Measurements from ENCODE around the gene PACSIN1. TPM values are rescaled to one million over a fixed set of nuclear protein-coding genes. Genes with fewer than 3 reads are reported as not detected.

Gene PACSIN1
- polyA plus RNA-seq, 2 donors: 0.01 to 0.04 TPM

GRCh38 chr6:34555007-34555322 is 89.1 kb downstream of the PACSIN1 start:
- Histone ChIP-seq H3K9me3 (ENCODE audit: control insufficient read depth in 2 of 2, insufficient read depth in 1 of 2, low read depth in 1 of 2, low read length in 1 of 2) (no peaks in the 10 kb centered on the region), H3K36me3 (ENCODE audit: control insufficient read depth in 2 of 2, insufficient read depth in 2 of 2, low read length in 1 of 2) (no peaks in the 10 kb centered on the region), H3K27ac (ENCODE audit: low read depth in 2 of 2, low read length in 1 of 2) (no peak overlapping the region), H3K27me3 (ENCODE audit: control insufficient read depth in 1 of 2, insufficient read depth in 2 of 2, low read length in 2 of 2) (no peaks in the 10 kb centered on the region), H3K4me3 (ENCODE audit: low read depth in 1 of 2, low read length in 2 of 2) (no peak overlapping the region), H3K4me1 (ENCODE audit: control insufficient read depth in 2 of 2, insufficient read depth in 2 of 2, low read length in 1 of 2) (peaks cover 0 to 2% of the 10 kb centered on the region in 2 donors)
- WGBS, 2 donors: 76 to 86% methylated on average over 11 of the region's 11 CpGs

GRCh38 chr6:34555328-34555727 is 89.5 kb downstream of the PACSIN1 start:
- H3K36me3 ChIP-seq (ENCODE audit: control insufficient read depth in 2 of 2, insufficient read depth in 2 of 2, low read length in 1 of 2): no peaks in the 10 kb centered on the region
- H3K4me1 ChIP-seq (ENCODE audit: control insufficient read depth in 2 of 2, insufficient read depth in 2 of 2, low read length in 1 of 2): peaks cover 0 to 2% of the 10 kb centered on the region in 2 donors
- no peaks in the 10 kb centered on the region for H3K27me3 ChIP-seq (ENCODE audit: control insufficient read depth in 1 of 2, insufficient read depth in 2 of 2, low read length in 2 of 2)
- no peak overlapping the region for H3K27ac ChIP-seq (ENCODE audit: low read depth in 2 of 2, low read length in 1 of 2)
- no peaks in the 10 kb centered on the region for H3K9me3 ChIP-seq (ENCODE audit: control insufficient read depth in 2 of 2, insufficient read depth in 1 of 2, low read depth in 1 of 2, low read length in 1 of 2)
- no peak overlapping the region for H3K4me3 ChIP-seq (ENCODE audit: low read depth in 1 of 2, low read length in 2 of 2)
- 80 to 81% methylated on average over 8 of the region's 8 CpGs for WGBS, 2 donors

GRCh38 chr6:34556031-34556471 is 90.2 kb downstream of the PACSIN1 start, which contains the start of gene SPDEF:
Gene SPDEF, minus strand, starts transcription at chr6:34556329. Its CDS starts 11,874 bp downstream, at chr6:34544455.
- no peaks in the 10 kb centered on the region for H3K27me3 ChIP-seq (ENCODE audit: control insufficient read depth in 1 of 2, insufficient read depth in 2 of 2, low read length in 2 of 2)
- H3K4me3 ChIP-seq (ENCODE audit: low read depth in 1 of 2, low read length in 2 of 2): no peak within 1 kb of the TSS
- 40 to 41% methylated on average over 6 of the region's 6 CpGs for WGBS, 2 donors
- H3K4me1 ChIP-seq (ENCODE audit: control insufficient read depth in 2 of 2, insufficient read depth in 2 of 2, low read length in 1 of 2): no peaks in the 10 kb centered on the region
- H3K9me3 ChIP-seq (ENCODE audit: control insufficient read depth in 2 of 2, insufficient read depth in 1 of 2, low read depth in 1 of 2, low read length in 1 of 2): no peaks in the 10 kb centered on the region
- H3K36me3 ChIP-seq (ENCODE audit: control insufficient read depth in 2 of 2, insufficient read depth in 2 of 2, low read length in 1 of 2): no peaks in the 10 kb centered on the region
- H3K27ac ChIP-seq (ENCODE audit: low read depth in 2 of 2, low read length in 1 of 2): no peak within 1 kb of the TSS

- H3K27ac ChIP-seq (ENCODE audit: low read depth in 2 of 2, low read length in 1 of 2): no peak overlapping the region
- H3K9me3 ChIP-seq (ENCODE audit: control insufficient read depth in 2 of 2, insufficient read depth in 1 of 2, low read depth in 1 of 2, low read length in 1 of 2): no peaks in the 10 kb centered on the region
- H3K27me3 ChIP-seq (ENCODE audit: control insufficient read depth in 1 of 2, insufficient read depth in 2 of 2, low read length in 2 of 2): no peaks in the 10 kb centered on the region
- no peaks in the 10 kb centered on the region for H3K36me3 ChIP-seq (ENCODE audit: control insufficient read depth in 2 of 2, insufficient read depth in 2 of 2, low read length in 1 of 2)
- H3K4me1 ChIP-seq (ENCODE audit: control insufficient read depth in 2 of 2, insufficient read depth in 2 of 2, low read length in 1 of 2): no peaks in the 10 kb centered on the region
- WGBS, 2 donors: 83 to 84% methylated on average over 9 of the region's 9 CpGs
- H3K4me3 ChIP-seq (ENCODE audit: low read depth in 1 of 2, low read length in 2 of 2): no peak overlapping the region
Observed at GRCh38 chr6:34556493-34556892, 90.6 kb downstream of the PACSIN1 start.

- Histone ChIP-seq H3K4me3 (ENCODE audit: low read depth in 1 of 2, low read length in 2 of 2) (no peak overlapping the region), H3K4me1 (ENCODE audit: control insufficient read depth in 2 of 2, insufficient read depth in 2 of 2, low read length in 1 of 2) (no peaks in the 10 kb centered on the region), H3K27ac (ENCODE audit: low read depth in 2 of 2, low read length in 1 of 2) (no peak overlapping the region), H3K36me3 (ENCODE audit: control insufficient read depth in 2 of 2, insufficient read depth in 2 of 2, low read length in 1 of 2) (no peaks in the 10 kb centered on the region), H3K9me3 (ENCODE audit: control insufficient read depth in 2 of 2, insufficient read depth in 1 of 2, low read depth in 1 of 2, low read length in 1 of 2) (no peaks in the 10 kb centered on the region), H3K27me3 (ENCODE audit: control insufficient read depth in 1 of 2, insufficient read depth in 2 of 2, low read length in 2 of 2) (no peaks in the 10 kb centered on the region)
- 82 to 83% methylated on average over 9 of the region's 9 CpGs for WGBS, 2 donors
Observed at GRCh38 chr6:34557228-34557627, 91.4 kb downstream of the PACSIN1 start.

GRCh38 chr6:34558172-34558714 is 92.4 kb downstream of the PACSIN1 start:
- Histone ChIP-seq H3K36me3 (ENCODE audit: control insufficient read depth in 2 of 2, insufficient read depth in 2 of 2, low read length in 1 of 2) (no peaks in the 10 kb centered on the region), H3K27me3 (ENCODE audit: control insufficient read depth in 1 of 2, insufficient read depth in 2 of 2, low read length in 2 of 2) (no peaks in the 10 kb centered on the region), H3K27ac (ENCODE audit: low read depth in 2 of 2, low read length in 1 of 2) (no peak overlapping the region), H3K4me1 (ENCODE audit: control insufficient read depth in 2 of 2, insufficient read depth in 2 of 2, low read length in 1 of 2) (no peaks in the 10 kb centered on the region), H3K9me3 (ENCODE audit: control insufficient read depth in 2 of 2, insufficient read depth in 1 of 2, low read depth in 1 of 2, low read length in 1 of 2) (no peaks in the 10 kb centered on the region), H3K4me3 (ENCODE audit: low read depth in 1 of 2, low read length in 2 of 2) (no peak overlapping the region)
- WGBS, 2 donors: 91 to 92% methylated on average over 4 of the region's 4 CpGs

- Histone ChIP-seq H3K9me3 (ENCODE audit: control insufficient read depth in 2 of 2, insufficient read depth in 1 of 2, low read depth in 1 of 2, low read length in 1 of 2) (no peaks in the 10 kb centered on the region), H3K4me3 (ENCODE audit: low read depth in 1 of 2, low read length in 2 of 2) (no peak overlapping the region), H3K27me3 (ENCODE audit: control insufficient read depth in 1 of 2, insufficient read depth in 2 of 2, low read length in 2 of 2) (no peaks in the 10 kb centered on the region), H3K4me1 (ENCODE audit: control insufficient read depth in 2 of 2, insufficient read depth in 2 of 2, low read length in 1 of 2) (no peaks in the 10 kb centered on the region), H3K27ac (ENCODE audit: low read depth in 2 of 2, low read length in 1 of 2) (no peak overlapping the region), H3K36me3 (ENCODE audit: control insufficient read depth in 2 of 2, insufficient read depth in 2 of 2, low read length in 1 of 2) (no peaks in the 10 kb centered on the region)
- WGBS, 2 donors: 57 to 62% methylated on average over 10 of the region's 10 CpGs
Observed at GRCh38 chr6:34559651-34560365, 93.9 kb downstream of the PACSIN1 start.

- H3K4me3 ChIP-seq (ENCODE audit: low read depth in 1 of 2, low read length in 2 of 2): no peak overlapping the region
- H3K9me3 ChIP-seq (ENCODE audit: control insufficient read depth in 2 of 2, insufficient read depth in 1 of 2, low read depth in 1 of 2, low read length in 1 of 2): no peaks in the 10 kb centered on the region
- WGBS, 2 donors: 68 to 72% methylated on average over 20 of the region's 20 CpGs
- H3K27ac ChIP-seq (ENCODE audit: low read depth in 2 of 2, low read length in 1 of 2): no peak overlapping the region
- no peaks in the 10 kb centered on the region for H3K27me3 ChIP-seq (ENCODE audit: control insufficient read depth in 1 of 2, insufficient read depth in 2 of 2, low read length in 2 of 2)
- no peaks in the 10 kb centered on the region for H3K4me1 ChIP-seq (ENCODE audit: control insufficient read depth in 2 of 2, insufficient read depth in 2 of 2, low read length in 1 of 2)
- H3K36me3 ChIP-seq (ENCODE audit: control insufficient read depth in 2 of 2, insufficient read depth in 2 of 2, low read length in 1 of 2): no peaks in the 10 kb centered on the region
Observed at GRCh38 chr6:34560366-34561226, 94.7 kb downstream of the PACSIN1 start.

GRCh38 chr6:34561227-34561530 is 95.3 kb downstream of the PACSIN1 start:
- Histone ChIP-seq H3K9me3 (ENCODE audit: control insufficient read depth in 2 of 2, insufficient read depth in 1 of 2, low read depth in 1 of 2, low read length in 1 of 2) (no peaks in the 10 kb centered on the region), H3K36me3 (ENCODE audit: control insufficient read depth in 2 of 2, insufficient read depth in 2 of 2, low read length in 1 of 2) (no peaks in the 10 kb centered on the region), H3K27ac (ENCODE audit: low read depth in 2 of 2, low read length in 1 of 2) (no peak overlapping the region), H3K4me1 (ENCODE audit: control insufficient read depth in 2 of 2, insufficient read depth in 2 of 2, low read length in 1 of 2) (no peaks in the 10 kb centered on the region), H3K4me3 (ENCODE audit: low read depth in 1 of 2, low read length in 2 of 2) (no peak overlapping the region), H3K27me3 (ENCODE audit: control insufficient read depth in 1 of 2, insufficient read depth in 2 of 2, low read length in 2 of 2) (no peaks in the 10 kb centered on the region)
- 76 to 91% methylated on average over 2 of the region's 2 CpGs for WGBS, 2 donors
